Measurements from ENCODE around the gene MTIF3.

MTIF3 gene, protein sequence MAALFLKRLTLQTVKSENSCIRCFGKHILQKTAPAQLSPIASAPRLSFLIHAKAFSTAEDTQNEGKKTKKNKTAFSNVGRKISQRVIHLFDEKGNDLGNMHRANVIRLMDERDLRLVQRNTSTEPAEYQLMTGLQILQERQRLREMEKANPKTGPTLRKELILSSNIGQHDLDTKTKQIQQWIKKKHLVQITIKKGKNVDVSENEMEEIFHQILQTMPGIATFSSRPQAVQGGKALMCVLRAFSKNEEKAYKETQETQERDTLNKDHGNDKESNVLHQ

DNA sequence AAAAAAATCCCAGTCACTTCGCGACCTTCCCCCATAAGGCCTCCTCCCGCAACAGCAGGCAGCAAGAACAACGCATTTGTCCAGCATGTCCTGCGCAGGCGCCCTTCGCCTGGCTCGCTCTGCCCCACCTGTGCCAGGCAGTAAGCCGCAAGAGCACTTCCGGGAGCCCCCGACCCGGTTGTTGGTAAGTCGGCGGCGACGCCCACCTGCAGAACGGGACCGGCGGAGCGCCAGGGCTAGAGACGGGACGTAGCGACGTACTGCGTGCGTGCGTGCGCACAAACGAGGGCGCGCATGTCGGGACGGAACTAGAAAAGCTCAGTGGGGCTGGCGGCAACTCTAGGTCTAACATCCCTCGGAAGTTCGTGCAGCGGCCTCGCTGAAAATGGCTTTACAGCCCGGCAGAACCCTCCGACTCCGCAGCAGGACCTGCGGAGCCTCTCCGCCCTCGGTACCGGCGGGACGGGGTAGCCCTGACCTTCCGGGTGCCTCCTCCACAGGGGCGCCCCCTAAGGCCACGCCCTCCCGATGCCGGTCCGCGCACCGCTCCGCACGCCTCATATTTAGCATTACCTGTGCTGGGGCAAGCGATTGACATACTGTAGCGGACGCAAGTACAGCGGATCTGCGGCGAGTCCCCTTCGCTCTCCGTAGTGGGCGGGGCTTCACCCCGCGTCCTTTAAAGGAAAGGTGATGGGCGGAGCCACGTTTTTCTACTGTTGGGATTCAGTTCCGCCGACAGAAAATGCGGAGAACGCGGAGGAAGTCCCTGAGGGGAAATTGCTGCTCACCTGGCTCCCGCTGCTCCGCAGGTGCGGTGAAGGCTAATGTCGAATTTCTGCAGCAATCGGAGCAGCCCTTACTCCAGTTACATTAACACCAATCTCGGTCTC lies at the start of gene MTIF3:
MTIF3 (minus strand) TSS at position 629 of the 893 bp plus-strand sequence. CDS start 10,116 bp downstream, outside the sequence.
- DNase-seq: peak; percentile 85
- peak within 1 kb of the TSS; percentile 91 for H3K4me3 ChIP-seq (ENCODE audit: low read depth, low read length)
- H3K27me3 ChIP-seq (replicated peaks): no peaks in the 10 kb centered on the region
- in situ Hi-C loops (cut with HindIII; ENCODE audit: low pct_ligation_motif_present, low sequenced_read_pairs): no loop called here
- H3K27ac ChIP-seq: peak within 1 kb of the TSS; percentile 93
- TF ChIP-seq, protein P1, sequence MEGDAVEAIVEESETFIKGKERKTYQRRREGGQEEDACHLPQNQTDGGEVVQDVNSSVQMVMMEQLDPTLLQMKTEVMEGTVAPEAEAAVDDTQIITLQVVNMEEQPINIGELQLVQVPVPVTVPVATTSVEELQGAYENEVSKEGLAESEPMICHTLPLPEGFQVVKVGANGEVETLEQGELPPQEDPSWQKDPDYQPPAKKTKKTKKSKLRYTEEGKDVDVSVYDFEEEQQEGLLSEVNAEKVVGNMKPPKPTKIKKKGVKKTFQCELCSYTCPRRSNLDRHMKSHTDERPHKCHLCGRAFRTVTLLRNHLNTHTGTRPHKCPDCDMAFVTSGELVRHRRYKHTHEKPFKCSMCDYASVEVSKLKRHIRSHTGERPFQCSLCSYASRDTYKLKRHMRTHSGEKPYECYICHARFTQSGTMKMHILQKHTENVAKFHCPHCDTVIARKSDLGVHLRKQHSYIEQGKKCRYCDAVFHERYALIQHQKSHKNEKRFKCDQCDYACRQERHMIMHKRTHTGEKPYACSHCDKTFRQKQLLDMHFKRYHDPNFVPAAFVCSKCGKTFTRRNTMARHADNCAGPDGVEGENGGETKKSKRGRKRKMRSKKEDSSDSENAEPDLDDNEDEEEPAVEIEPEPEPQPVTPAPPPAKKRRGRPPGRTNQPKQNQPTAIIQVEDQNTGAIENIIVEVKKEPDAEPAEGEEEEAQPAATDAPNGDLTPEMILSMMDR (IDR thresholded peaks at IDR 0.05; ENCODE audit: low read depth, low read length, missing control alignments): no peak
- no peaks in the 10 kb centered on the region for H3K36me3 ChIP-seq (replicated peaks)

DNA sequence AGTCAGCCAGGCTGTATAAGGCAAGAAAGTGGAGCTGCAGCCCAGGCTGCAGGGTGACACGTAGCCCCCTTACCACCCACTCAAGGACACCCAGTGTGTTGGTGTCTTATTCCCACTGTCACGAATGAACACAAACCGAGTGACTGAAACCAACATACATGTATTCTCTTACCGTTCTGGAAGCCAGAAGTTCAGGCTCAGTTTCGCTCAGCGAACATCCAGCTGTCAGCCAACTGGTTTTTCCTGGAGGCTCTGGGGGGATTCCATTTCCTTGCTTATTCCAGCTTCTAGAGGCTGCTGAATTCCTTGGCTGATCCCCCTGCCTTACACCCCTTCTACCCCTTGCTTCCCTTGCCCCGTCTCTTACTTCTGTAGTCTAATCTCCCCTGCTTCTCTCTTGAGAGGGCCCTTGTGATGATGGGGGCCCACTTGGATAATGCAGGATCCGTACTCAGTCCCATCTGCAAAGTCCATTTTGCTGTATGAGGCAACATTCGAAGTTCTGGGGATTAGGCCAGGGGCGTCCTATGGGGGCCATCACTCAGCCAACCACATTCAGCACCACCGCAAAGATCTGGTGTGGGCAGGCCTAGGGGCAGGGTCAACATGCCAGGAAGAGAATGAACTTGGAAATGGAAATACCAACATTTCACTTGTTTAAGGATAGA lies 47.3 kb upstream of the MTIF3 start:
- H3K27me3 ChIP-seq (replicated peaks): no peaks in the 10 kb centered on the region
- H3K36me3 ChIP-seq (replicated peaks): no peaks in the 10 kb centered on the region
- TF ChIP-seq, protein P1 (IDR thresholded peaks at IDR 0.05; ENCODE audit: low read depth, low read length, missing control alignments): no peak
- in situ Hi-C loops (cut with HindIII; ENCODE audit: low pct_ligation_motif_present, low sequenced_read_pairs): no loop called here
- DNase-seq: no peak
- H3K27ac ChIP-seq: no peak overlapping the region
- no peak overlapping the region for H3K4me3 ChIP-seq (ENCODE audit: low read depth, low read length)

DNA sequence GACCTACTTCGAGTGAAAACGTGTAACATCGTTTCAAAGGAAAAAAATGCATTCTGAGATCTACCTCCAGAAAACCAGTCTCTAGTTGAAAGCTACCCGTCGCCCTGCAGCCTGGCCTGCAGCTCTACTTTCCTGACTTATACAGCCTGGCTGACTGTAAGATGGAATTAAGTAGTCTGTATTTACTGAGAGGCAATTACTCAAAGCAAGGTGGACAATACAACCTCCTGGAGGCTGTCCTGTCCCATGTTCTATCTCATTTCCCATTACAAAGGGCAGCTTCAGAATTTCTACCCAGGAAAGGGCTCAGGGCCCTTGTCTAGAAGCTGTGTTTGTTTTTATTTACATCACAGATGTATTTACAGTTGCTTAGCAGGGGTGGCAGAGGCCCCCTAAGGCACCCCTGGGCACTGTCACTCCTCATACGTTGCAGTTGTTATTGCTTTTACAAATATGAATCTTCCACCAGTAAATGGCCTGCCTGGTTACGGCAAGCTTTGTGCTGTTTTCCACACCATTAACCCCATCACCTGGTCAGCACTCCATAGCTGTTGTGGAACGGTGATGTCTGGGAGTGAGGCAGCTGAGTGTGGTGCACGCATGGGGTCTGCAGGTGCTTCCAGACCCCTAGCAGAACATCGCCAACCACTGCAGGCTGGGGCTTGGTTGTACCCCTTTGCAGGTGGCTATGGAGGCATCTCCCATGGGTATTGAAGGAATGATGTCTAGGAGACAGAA lies 46.3 kb upstream of the MTIF3 start:
- no peak overlapping the region for H3K27ac ChIP-seq
- DNase-seq: no peak
- no peaks in the 10 kb centered on the region for H3K36me3 ChIP-seq (replicated peaks)
- no peak overlapping the region for H3K4me3 ChIP-seq (ENCODE audit: low read depth, low read length)
- in situ Hi-C loops (cut with HindIII; ENCODE audit: low pct_ligation_motif_present, low sequenced_read_pairs): no loop called here
- TF ChIP-seq, protein P1 (IDR thresholded peaks at IDR 0.05; ENCODE audit: low read depth, low read length, missing control alignments): no peak
- no peaks in the 10 kb centered on the region for H3K27me3 ChIP-seq (replicated peaks)

DNA sequence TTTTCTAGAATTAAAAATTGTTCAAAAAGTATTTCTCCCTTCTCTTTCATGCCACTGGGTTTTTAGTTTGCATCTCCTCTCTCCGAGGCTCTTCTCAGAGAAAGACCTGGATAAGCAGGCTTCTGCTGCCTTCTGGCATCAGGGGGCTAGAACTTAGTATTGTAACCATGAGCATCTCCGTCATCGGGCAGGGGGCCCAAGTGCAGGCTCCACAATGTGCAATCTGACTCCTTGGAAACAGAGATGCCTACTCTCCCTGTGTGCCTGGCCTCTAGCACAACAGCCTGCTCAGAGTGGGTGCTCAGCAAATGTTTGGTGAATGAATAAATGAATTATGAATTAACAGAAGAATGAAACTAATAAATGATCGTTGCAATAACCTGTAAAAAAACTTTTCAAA lies 45.6 kb upstream of the MTIF3 start:
- TF ChIP-seq, protein P1 (IDR thresholded peaks at IDR 0.05; ENCODE audit: low read depth, low read length, missing control alignments): no peak
- DNase-seq: no peak
- in situ Hi-C loops (cut with HindIII; ENCODE audit: low pct_ligation_motif_present, low sequenced_read_pairs): no loop called here
- Histone ChIP-seq H3K4me3 (ENCODE audit: low read depth, low read length) (no peak overlapping the region), H3K27me3 (replicated peaks) (no peaks in the 10 kb centered on the region), H3K36me3 (replicated peaks) (no peaks in the 10 kb centered on the region), H3K27ac (no peak overlapping the region)

DNA sequence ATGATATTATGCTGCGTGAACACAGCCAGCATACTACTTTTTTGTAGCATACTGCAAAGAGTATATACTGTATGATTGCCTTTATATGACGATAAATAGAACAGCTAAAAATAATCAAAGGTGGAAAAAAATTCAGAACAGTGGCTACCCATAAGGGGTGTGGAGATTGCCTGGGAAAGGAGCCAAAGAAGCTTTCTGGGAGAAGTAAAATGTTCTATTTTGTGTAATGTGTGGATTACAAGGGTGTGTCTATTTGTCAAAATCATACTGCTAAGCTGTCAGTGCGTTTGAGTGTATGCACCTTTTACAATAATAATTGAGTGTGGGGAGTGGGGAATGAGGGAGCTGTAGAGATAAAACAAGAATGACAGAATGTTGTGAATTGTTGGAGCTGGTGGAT lies 45.2 kb upstream of the MTIF3 start:
- TF ChIP-seq, protein P1 (IDR thresholded peaks at IDR 0.05; ENCODE audit: low read depth, low read length, missing control alignments): no peak
- no peak overlapping the region for H3K27ac ChIP-seq
- no peak for DNase-seq
- no peaks in the 10 kb centered on the region for H3K27me3 ChIP-seq (replicated peaks)
- in situ Hi-C loops (cut with HindIII; ENCODE audit: low pct_ligation_motif_present, low sequenced_read_pairs): no loop called here
- no peaks in the 10 kb centered on the region for H3K36me3 ChIP-seq (replicated peaks)
- no peak overlapping the region for H3K4me3 ChIP-seq (ENCODE audit: low read depth, low read length)

All from brain microvascular endothelial cell (primary cell).